ENCODE results near the gene CDC5L. TPM values are rescaled to one million over a fixed set of nuclear protein-coding genes. Genes with fewer than 3 reads are reported as not detected.

Gene CDC5L
- total RNA-seq, 2 donors from 2014 or later, result 28.9 to 30.5 TPM

GRCh38 chr6:44475417-44475778 is 87.9 kb downstream of the CDC5L start:
- no peak overlapping the region for H3K4me3 Mint-ChIP-seq

DNA sequence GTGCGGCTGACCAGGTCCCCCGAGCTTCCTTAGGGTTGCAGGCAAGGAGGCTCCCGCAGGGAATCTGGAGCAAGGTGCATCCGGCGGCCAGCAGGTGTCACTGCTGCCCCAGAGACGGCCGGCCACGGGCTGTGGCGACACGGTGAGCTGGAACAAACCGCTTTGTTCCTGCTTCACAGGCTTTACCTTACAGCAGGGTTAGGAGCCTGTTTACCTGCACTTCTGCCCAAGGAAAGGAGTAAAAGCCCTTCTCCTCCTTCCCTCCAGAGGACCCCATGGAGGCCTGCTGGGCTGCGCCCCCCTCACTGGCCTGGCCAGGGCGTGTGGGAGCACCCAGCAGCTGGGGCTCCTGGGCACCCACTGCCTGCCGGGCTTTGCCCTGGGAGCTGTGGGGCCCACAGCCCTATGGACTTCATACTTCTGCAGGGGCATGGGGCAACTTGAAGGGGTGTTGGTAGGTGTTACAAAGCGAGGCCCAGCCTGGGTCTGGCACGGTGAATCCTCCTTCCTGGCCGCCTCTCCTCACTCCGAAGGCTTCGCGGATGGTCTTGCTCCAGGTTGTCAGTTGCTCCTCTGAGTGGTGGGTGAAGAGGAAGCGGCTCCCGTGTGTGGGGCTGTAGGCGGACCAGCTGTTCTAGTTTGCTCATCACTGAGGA is 88.4 kb downstream of the CDC5L start:
- Histone ChIP-seq H3K4me3 (ENCODE audit: low read length) (no peak overlapping the region), H3K9ac (ENCODE audit: extremely low read depth, low read length, poor library complexity, severe bottlenecking) (peak overlapping the region; percentile 47), H3K27ac (ENCODE audit: low read depth, low read length) (no peak overlapping the region), H3K27me3 (ENCODE audit: control insufficient read depth, insufficient read depth, low read length, poor library complexity, severe bottlenecking) (peaks cover 8% of the 10 kb centered on the region), H3K4me1 (ENCODE audit: control insufficient read depth, insufficient read depth, low read length) (no peaks in the 10 kb centered on the region), H3K36me3 (ENCODE audit: control insufficient read depth, insufficient read depth, low read length) (no peaks in the 10 kb centered on the region), H3K9me3 (ENCODE audit: control insufficient read depth, low read length) (no peaks in the 10 kb centered on the region)
- peak; percentile 98 for DNase-seq
- Mint-ChIP-seq H3K27me3 (ENCODE audit: insufficient read depth) (peaks cover 9% of the 10 kb centered on the region), H3K4me1 (peaks cover 3% of the 10 kb centered on the region), H3K27ac (peak overlapping the region; percentile 48), H3K9me3 (no peaks in the 10 kb centered on the region), H3K4me3 (no peak overlapping the region), H3K36me3 (ENCODE audit: low read depth) (no peaks in the 10 kb centered on the region)
- peak; percentile 97 for TF ChIP-seq CTCF (conservative IDR thresholded peaks at IDR 0.05)
- WGBS, 2 experiments (ENCODE audit: insufficient coverage in 1 of 2, insufficient read length in 1 of 2), result 47 to 69% methylated on average over 3 to 23 of the region's 23 CpGs

More at GRCh38 chr6:44475417-44475778, 87.9 kb downstream of the CDC5L start:
- Mint-ChIP-seq H3K36me3 (ENCODE audit: low read depth) (no peaks in the 10 kb centered on the region), H3K4me1 (peaks cover 3% of the 10 kb centered on the region), H3K27me3 (ENCODE audit: insufficient read depth) (peaks cover 9% of the 10 kb centered on the region), H3K27ac (no peak overlapping the region), H3K9me3 (no peaks in the 10 kb centered on the region)
- no peaks in the 10 kb centered on the region for H3K4me1 ChIP-seq (ENCODE audit: control insufficient read depth, insufficient read depth, low read length)
- no peak overlapping the region for H3K27ac ChIP-seq (ENCODE audit: low read depth, low read length)
- H3K4me3 ChIP-seq (ENCODE audit: low read length), result no peak overlapping the region
- no peak overlapping the region for H3K9ac ChIP-seq (ENCODE audit: extremely low read depth, low read length, poor library complexity, severe bottlenecking)
- WGBS, 2 experiments (ENCODE audit: insufficient coverage in 1 of 2, insufficient read length in 1 of 2), result 30% methylated on average over 3 to 6 of the region's 6 CpGs
- DNase-seq, result no peak
- no peaks in the 10 kb centered on the region for H3K9me3 ChIP-seq (ENCODE audit: control insufficient read depth, low read length)
- no peaks in the 10 kb centered on the region for H3K36me3 ChIP-seq (ENCODE audit: control insufficient read depth, insufficient read depth, low read length)
- peaks cover 8% of the 10 kb centered on the region for H3K27me3 ChIP-seq (ENCODE audit: control insufficient read depth, insufficient read depth, low read length, poor library complexity, severe bottlenecking)
- TF ChIP-seq CTCF (conservative IDR thresholded peaks at IDR 0.05), result no peak

DNA sequence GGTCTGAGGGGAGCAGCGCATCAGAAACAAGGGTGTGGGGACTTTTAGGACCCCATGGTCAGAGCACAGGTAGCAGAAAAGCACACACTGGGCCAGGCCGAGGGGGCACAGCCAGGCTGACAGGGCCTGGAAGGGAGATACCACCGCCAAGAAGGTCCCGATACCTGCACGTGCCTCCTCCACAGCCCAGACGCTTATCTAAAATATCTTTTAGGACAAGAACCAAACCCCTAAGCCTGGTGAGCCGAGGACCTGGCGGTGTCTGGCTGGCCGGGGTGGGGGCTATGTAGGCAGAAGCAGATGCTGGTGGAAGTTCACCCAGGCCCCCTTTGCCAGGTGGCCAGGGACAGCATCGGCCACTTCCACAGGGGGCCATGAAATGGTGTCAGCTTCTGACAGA is 89.3 kb downstream of the CDC5L start:
- Mint-ChIP-seq H3K4me1 (peaks cover 3% of the 10 kb centered on the region), H3K9me3 (no peaks in the 10 kb centered on the region), H3K4me3 (no peak overlapping the region), H3K27me3 (ENCODE audit: insufficient read depth) (peaks cover 9% of the 10 kb centered on the region), H3K36me3 (ENCODE audit: low read depth) (no peaks in the 10 kb centered on the region), H3K27ac (no peak overlapping the region)
- TF ChIP-seq CTCF (conservative IDR thresholded peaks at IDR 0.05), result no peak
- Histone ChIP-seq H3K9ac (ENCODE audit: extremely low read depth, low read length, poor library complexity, severe bottlenecking) (no peak overlapping the region), H3K4me3 (ENCODE audit: low read length) (no peak overlapping the region), H3K9me3 (ENCODE audit: control insufficient read depth, low read length) (no peaks in the 10 kb centered on the region), H3K27me3 (ENCODE audit: control insufficient read depth, insufficient read depth, low read length, poor library complexity, severe bottlenecking) (peaks cover 8% of the 10 kb centered on the region), H3K4me1 (ENCODE audit: control insufficient read depth, insufficient read depth, low read length) (no peaks in the 10 kb centered on the region), H3K27ac (ENCODE audit: low read depth, low read length) (no peak overlapping the region), H3K36me3 (ENCODE audit: control insufficient read depth, insufficient read depth, low read length) (no peaks in the 10 kb centered on the region)
- WGBS, 2 experiments (ENCODE audit: insufficient coverage in 1 of 2, insufficient read length in 1 of 2), result 95 to 96% methylated on average over 9 to 10 of the region's 10 CpGs
- no peak for DNase-seq

All from endodermal cell (in vitro differentiated cells).